Stomach (tissue), 4 donors: ENCODE results near the gene FABP6.

Source experiments
- CTCF ChIP-seq, 7 experiments: fragments of 450-650 bp in 4 of 7; fragments of 200-600 bp in 3 of 7; sonication (generic) in 3 of 7; IDR thresholded peaks; one replicate each; pipeline ENCODE4 v1.5.1; 2016 to 2019; ENCODE audit warnings: antibody characterized with exemption in 7 of 7, control low read depth in 2 of 7, mild to moderate bottlenecking in 1 of 7
- POLR2AphosphoS5 ChIP-seq, 3 donors: sonication (generic); formaldehyde crosslinking; IDR thresholded peaks; one replicate each; pipeline ENCODE4 v1.6.1; 2016; ENCODE audit warnings: antibody characterized with exemption in 3 of 3

DNA sequence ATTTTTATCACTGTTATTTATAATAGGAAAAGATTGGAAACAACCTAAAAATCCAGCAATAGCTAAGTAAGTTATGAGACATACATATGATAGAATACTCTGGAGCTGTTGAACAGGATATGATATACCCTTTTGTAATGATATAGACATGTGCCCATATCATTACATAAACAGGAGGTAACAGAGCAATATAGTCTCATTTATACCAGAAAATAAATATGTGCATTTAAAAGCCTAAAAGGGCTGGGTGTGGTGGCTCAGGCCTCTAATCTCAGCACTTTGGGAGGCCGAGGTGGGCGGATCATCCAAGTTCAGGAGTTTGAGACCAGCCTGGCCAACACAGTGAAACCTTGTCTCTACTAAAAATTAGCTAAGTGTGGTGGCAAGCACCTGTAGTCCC is 2.3 kb upstream of the FABP6 start:
- no peak for TF ChIP-seq POLR2AphosphoS5 (IDR thresholded peaks at IDR 0.05)
- TF ChIP-seq CTCF (IDR thresholded peaks at IDR 0.05) = no peak
